Lower lobe of right lung (tissue), 2 donors: ENCODE data around the gene TMEM247. TPM values are rescaled to one million over a fixed set of nuclear protein-coding genes. Genes with fewer than 3 reads are reported as not detected.
A peak's percentile ranks its signal among the peaks of the same experiment; 100 is the strongest.

Source experiments
- ATAC-seq, 2 donors: fragments of 200-7000 bp; cut with Tn5 transposase; one replicate each; pipeline ENCODE4 v1.9.1; 2020 to 2022; ENCODE audit warnings: mild to moderate bottlenecking in 2 of 2, moderate library complexity in 2 of 2
- DNase-seq: peaks from one replicate; pipeline ENCODE4 v3.0.0-alpha.2; 2020
- H3K27ac ChIP-seq: fragments of 200-600 bp; one replicate; pipeline ENCODE4 v1.8.0; 2022
- H3K27me3 ChIP-seq: fragments of 200-600 bp; one replicate; pipeline ENCODE4 v1.8.0; 2022; ENCODE audit warnings: low read depth
- H3K36me3 ChIP-seq: fragments of 200-600 bp; one replicate; pipeline ENCODE4 v1.8.0; 2022; ENCODE audit warnings: mild to moderate bottlenecking
- H3K4me1 ChIP-seq: fragments of 200-600 bp; one replicate; pipeline ENCODE4 v1.8.0; 2022
- H3K4me3 ChIP-seq: fragments of 200-600 bp; one replicate; pipeline ENCODE4 v1.8.0; 2022; ENCODE audit warnings: mild to moderate bottlenecking
- H3K9me3 ChIP-seq: fragments of 200-600 bp; one replicate; pipeline ENCODE4 v1.8.0; 2022
- CTCF ChIP-seq: fragments of 200-600 bp; IDR thresholded peaks from one replicate; pipeline ENCODE4 v1.8.0; 2022; ENCODE audit warnings: antibody characterized with exemption, mild to moderate bottlenecking
- intact Hi-C: fragments of 100-400 bp; cut with DNase I; formaldehyde crosslinking; loops from one replicate; pipeline ENCODE4 v1.11.0; 2022
- total RNA-seq: library from RNA; stranded (reverse); fragmentation: NEBNext Ultra II Directional; extraction: Animal tissue kit (Norgen Biotek cat#: 25700); gene quantifications from one replicate; pipeline ENCODE4 v1.2.1, GENCODE V29; 2021
- donor health status: DM: no; HTN: yes; CAD: no; lungs with severe emphysema.

Gene TMEM247
- total RNA-seq, 1 donor from 2014 or later, result not detected

GRCh38 chr2:46494596-46494995 lies 15.2 kb downstream of the TMEM247 start:
- intact Hi-C loops, result no loop called here
- no peak for ATAC-seq

GRCh38 chr2:46495231-46496030 lies 16.1 kb downstream of the TMEM247 start:
- H3K4me1 ChIP-seq, result peaks cover 6% of the 10 kb centered on the region
- intact Hi-C loops, result no loop called here
- DNase-seq, result no peak

More at GRCh38 chr2:46494596-46494995, 15.2 kb downstream of the TMEM247 start:
- Histone ChIP-seq H3K4me3 (no peak overlapping the region), H3K9me3 (no peaks in the 10 kb centered on the region), H3K4me1 (peaks cover 14% of the 10 kb centered on the region), H3K27me3 (no peaks in the 10 kb centered on the region), H3K36me3 (no peaks in the 10 kb centered on the region), H3K27ac (no peak overlapping the region)
- no peak for TF ChIP-seq CTCF
- DNase-seq, result no peak

GRCh38 chr2:46497766-46498165 lies 18.4 kb downstream of the TMEM247 start:
- no peaks in the 10 kb centered on the region for H3K4me1 ChIP-seq
- no peak overlapping the region for H3K27ac ChIP-seq
- H3K9me3 ChIP-seq, result no peaks in the 10 kb centered on the region
- no peak overlapping the region for H3K4me3 ChIP-seq
- no peaks in the 10 kb centered on the region for H3K36me3 ChIP-seq
- no peak for ATAC-seq
- no peaks in the 10 kb centered on the region for H3K27me3 ChIP-seq
- no peak for TF ChIP-seq CTCF
- intact Hi-C loops, result no loop called here
- DNase-seq, result no peak

More at GRCh38 chr2:46495231-46496030, 16.1 kb downstream of the TMEM247 start:
- Histone ChIP-seq H3K27me3 (no peaks in the 10 kb centered on the region), H3K4me3 (no peak overlapping the region), H3K36me3 (no peaks in the 10 kb centered on the region), H3K9me3 (no peaks in the 10 kb centered on the region), H3K27ac (no peak overlapping the region)
- TF ChIP-seq CTCF, result no peak
- no peak for ATAC-seq

- H3K4me1 ChIP-seq, result no peaks in the 10 kb centered on the region
- H3K9me3 ChIP-seq, result no peaks in the 10 kb centered on the region
- no peak overlapping the region for H3K4me3 ChIP-seq
- no peak for TF ChIP-seq CTCF
- no peak overlapping the region for H3K27ac ChIP-seq
- DNase-seq, result no peak
- intact Hi-C loops, result no loop called here
- H3K36me3 ChIP-seq, result no peaks in the 10 kb centered on the region
- no peaks in the 10 kb centered on the region for H3K27me3 ChIP-seq
- ATAC-seq, result no peak
These were observed 19.3 kb downstream of the TMEM247 start for GRCh38 chr2:46498681-46499080.

GRCh38 chr2:46499392-46499785 lies 20.0 kb downstream of the TMEM247 start:
- H3K27me3 ChIP-seq, result no peaks in the 10 kb centered on the region
- intact Hi-C loops, result no loop called here
- H3K4me3 ChIP-seq, result peak overlapping the region; percentile 61
- TF ChIP-seq CTCF, result no peak
- DNase-seq (no peak), ATAC-seq (peak in 1 of 2 donors; percentile 18)
- peak overlapping the region; percentile 70 for H3K27ac ChIP-seq
- no peaks in the 10 kb centered on the region for H3K4me1 ChIP-seq
- H3K9me3 ChIP-seq, result no peaks in the 10 kb centered on the region
- no peaks in the 10 kb centered on the region for H3K36me3 ChIP-seq
